HepG2 (cell line): ENCODE measurements around the gene TAF1C. TPM values are rescaled to one million over a fixed set of nuclear protein-coding genes. Genes with fewer than 3 reads are reported as not detected.

Experiments
- EP300 ChIP-seq, 3 experiments: sonication (generic) in 1 of 3; formaldehyde crosslinking in 1 of 3; IDR thresholded peaks; 2 replicates each; pipeline versions ENCODE4 v1.5.1 to v1.6.1; 2011 to 2020; ENCODE audit warnings: low read depth in 2 of 3, low read length in 2 of 3, borderline replicate concordance in 1 of 3, improper control_type of control experiment in 1 of 3, mild to moderate bottlenecking in 1 of 3, missing genetic modification reagents in 1 of 3, moderate library complexity in 1 of 3
- NR3C1 ChIP-seq: sonication (generic); formaldehyde crosslinking; IDR thresholded peaks from 2 replicates; pipeline ENCODE4 v1.4.0; 2020; ENCODE audit warnings: missing genetic modification reagents
- RFXAP ChIP-seq: sonication (generic); formaldehyde crosslinking; IDR thresholded peaks from 2 replicates; pipeline ENCODE4 v1.4.0; 2020; ENCODE audit warnings: missing genetic modification reagents, borderline replicate concordance
- RXRB ChIP-seq: IDR thresholded peaks from 2 replicates; pipeline ENCODE4 v1.6.1; 2016; ENCODE audit warnings: borderline replicate concordance, missing genetic modification reagents, missing compliant biosample characterization
- SMARCE1 ChIP-seq: fragments of 450-650 bp; IDR thresholded peaks from 2 replicates; pipeline ENCODE4 v1.6.1; 2017; ENCODE audit warnings: borderline replicate concordance
- SRSF4 ChIP-seq: fragments of 200-400 bp; formaldehyde crosslinking; IDR thresholded peaks from one replicate; pipeline ENCODE4 v1.6.1; 2018; ENCODE audit warnings: mild to moderate bottlenecking, low read depth, low read length, moderate library complexity; ENCODE audit not compliant: poor library complexity, severe bottlenecking
- TOPORS ChIP-seq: sonication (generic); formaldehyde crosslinking; IDR thresholded peaks from 2 replicates; pipeline ENCODE4 v1.8.0; 2023; ENCODE audit warnings: mild to moderate bottlenecking, missing genetic modification reagents
- ZFP41 ChIP-seq: sonication (generic); formaldehyde crosslinking; IDR thresholded peaks from 2 replicates; pipeline ENCODE4 v1.4.0; 2020; ENCODE audit warnings: mild to moderate bottlenecking, missing genetic modification reagents, borderline replicate concordance
- ZNF329 ChIP-seq: sonication (generic); formaldehyde crosslinking; IDR thresholded peaks from 2 replicates; pipeline ENCODE4 v1.9.0; 2021; ENCODE audit warnings: low read depth, mild to moderate bottlenecking, missing genetic modification reagents
- ZNF83 ChIP-seq: sonication (generic); formaldehyde crosslinking; IDR thresholded peaks from 2 replicates; pipeline ENCODE4 v1.4.0; 2020; ENCODE audit warnings: missing genetic modification reagents, mild to moderate bottlenecking, borderline replicate concordance
- ZNF841 ChIP-seq: sonication (generic); formaldehyde crosslinking; IDR thresholded peaks from 2 replicates; pipeline ENCODE4 v1.8.1; 2023; ENCODE audit warnings: missing genetic modification reagents, borderline replicate concordance
- polyA plus RNA-seq, 8 experiments: library from polyadenylated mRNA; depleted of rRNA in 3 of 8; stranded (reverse) in 7 of 8; unstranded in 1 of 8; fragments of >200 nt; fragmentation: Illumina TruSeq in 4 of 8; extraction: Trizol in 4 of 8; gene quantifications; 2 replicates each; pipeline versions ENCODE4 v1.2.1 to v1.2.3, GENCODE V29; 2011 to 2016; ENCODE audit warnings: low read depth in 4 of 8, missing spikeins in 1 of 8, mixed read lengths in 1 of 8; ENCODE audit not compliant: insufficient read depth in 1 of 8
- total RNA-seq, 5 experiments: library from RNA; depleted of rRNA; stranded (reverse); fragments of >200 nt; fragmentation: Illumina TruSeq; extraction: Trizol; gene quantifications; 2 replicates each; pipeline ENCODE4 v1.2.3, GENCODE V29; 2016; ENCODE audit warnings: low read depth in 1 of 5
- TF ChIP-seq, protein P1 (sequence below): IDR thresholded peaks from 2 replicates; pipeline ENCODE4 v1.6.1; 2016
- TF ChIP-seq, protein P2 (sequence below): sonication (generic); formaldehyde crosslinking; IDR thresholded peaks from 2 replicates; pipeline ENCODE4 v1.5.0; 2020; ENCODE audit warnings: missing genetic modification reagents
- TF ChIP-seq, protein P3 (sequence below): sonication (generic); formaldehyde crosslinking; IDR thresholded peaks from 2 replicates; pipeline ENCODE4 v1.4.0; 2020; ENCODE audit warnings: missing genetic modification reagents, mild to moderate bottlenecking, borderline replicate concordance
- TF ChIP-seq, protein P4 (sequence below): sonication (generic); formaldehyde crosslinking; conservative IDR thresholded peaks from 2 replicates; pipeline ENCODE4 v1.4.0; 2020; ENCODE audit warnings: mild to moderate bottlenecking, missing genetic modification reagents, moderate library complexity
- TF ChIP-seq, protein P5 (sequence below): sonication (generic); formaldehyde crosslinking; IDR thresholded peaks from 2 replicates; pipeline ENCODE4 v1.8.0; 2022; ENCODE audit warnings: low read depth, missing genetic modification reagents
- TF ChIP-seq, protein P6 (sequence below): sonication (generic); formaldehyde crosslinking; IDR thresholded peaks from 2 replicates; pipeline ENCODE4 v1.4.0; 2020; ENCODE audit warnings: missing genetic modification reagents

TAF1C gene
- total and polyA plus RNA-seq, 2 of the 13 experiments (the other 11 are each of a cell fraction or from before 2014, with no cell fraction given), result 15.6 to 20.8 TPM

DNA sequence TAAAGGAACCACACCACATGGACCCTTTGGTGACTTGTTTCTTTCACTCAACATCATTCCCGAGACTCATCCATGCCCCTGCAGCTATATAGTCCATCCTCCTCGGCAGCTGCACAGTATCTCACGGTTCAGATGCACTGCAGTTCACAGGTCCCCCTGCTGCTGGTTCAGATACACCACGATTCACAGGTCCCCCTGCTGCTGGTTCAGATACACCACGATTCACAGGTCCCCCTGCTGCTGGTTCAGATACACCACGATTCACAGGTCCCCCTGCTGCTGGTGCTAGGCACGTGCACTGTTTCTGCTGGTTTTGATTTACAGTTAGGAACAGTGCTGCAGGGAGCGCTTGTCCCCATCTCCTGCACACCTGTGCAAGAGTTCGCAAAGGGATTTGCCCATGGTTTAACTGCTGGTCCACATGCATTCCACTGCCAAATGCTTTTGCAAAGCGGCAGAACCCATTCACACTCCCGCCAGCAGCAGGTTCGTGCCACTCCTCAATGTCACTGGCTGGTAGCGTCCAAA, 45.6 kb downstream of the TAF1C start (continued):
- TF ChIP-seq, protein P1, sequence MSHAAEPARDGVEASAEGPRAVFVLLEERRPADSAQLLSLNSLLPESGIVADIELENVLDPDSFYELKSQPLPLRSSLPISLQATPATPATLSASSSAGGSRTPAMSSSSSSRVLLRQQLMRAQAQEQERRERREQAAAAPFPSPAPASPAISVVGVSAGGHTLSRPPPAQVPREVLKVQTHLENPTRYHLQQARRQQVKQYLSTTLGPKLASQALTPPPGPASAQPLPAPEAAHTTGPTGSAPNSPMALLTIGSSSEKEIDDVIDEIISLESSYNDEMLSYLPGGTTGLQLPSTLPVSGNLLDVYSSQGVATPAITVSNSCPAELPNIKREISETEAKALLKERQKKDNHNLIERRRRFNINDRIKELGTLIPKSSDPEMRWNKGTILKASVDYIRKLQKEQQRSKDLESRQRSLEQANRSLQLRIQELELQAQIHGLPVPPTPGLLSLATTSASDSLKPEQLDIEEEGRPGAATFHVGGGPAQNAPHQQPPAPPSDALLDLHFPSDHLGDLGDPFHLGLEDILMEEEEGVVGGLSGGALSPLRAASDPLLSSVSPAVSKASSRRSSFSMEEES, result no peak
- TF ChIP-seq ZNF841 (CRISPR knock-in tag) (no peak), SMARCE1 (no peak), ZFP41 (no peak), SRSF4 (no peak), EP300 (IDR thresholded peaks at IDR 0.05; ENCODE audit: low read depth in 2 of 2, low read length in 2 of 2) (no peak), EP300 (CRISPR knock-in tag; IDR thresholded peaks at IDR 0.05; ENCODE audit: borderline replicate concordance) (no peak), RFXAP (CRISPR knock-in tag) (no peak), TOPORS (CRISPR knock-in tag) (no peak), ZNF329 (CRISPR knock-in tag) (no peak), ZNF83 (CRISPR knock-in tag) (no peak), RXRB (no peak), NR3C1 (CRISPR knock-in tag) (no peak)
- TF ChIP-seq, protein P2, sequence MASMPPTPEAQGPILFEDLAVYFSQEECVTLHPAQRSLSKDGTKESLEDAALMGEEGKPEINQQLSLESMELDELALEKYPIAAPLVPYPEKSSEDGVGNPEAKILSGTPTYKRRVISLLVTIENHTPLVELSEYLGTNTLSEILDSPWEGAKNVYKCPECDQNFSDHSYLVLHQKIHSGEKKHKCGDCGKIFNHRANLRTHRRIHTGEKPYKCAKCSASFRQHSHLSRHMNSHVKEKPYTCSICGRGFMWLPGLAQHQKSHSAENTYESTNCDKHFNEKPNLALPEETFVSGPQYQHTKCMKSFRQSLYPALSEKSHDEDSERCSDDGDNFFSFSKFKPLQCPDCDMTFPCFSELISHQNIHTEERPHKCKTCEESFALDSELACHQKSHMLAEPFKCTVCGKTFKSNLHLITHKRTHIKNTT, result no peak
- TF ChIP-seq, protein P3, sequence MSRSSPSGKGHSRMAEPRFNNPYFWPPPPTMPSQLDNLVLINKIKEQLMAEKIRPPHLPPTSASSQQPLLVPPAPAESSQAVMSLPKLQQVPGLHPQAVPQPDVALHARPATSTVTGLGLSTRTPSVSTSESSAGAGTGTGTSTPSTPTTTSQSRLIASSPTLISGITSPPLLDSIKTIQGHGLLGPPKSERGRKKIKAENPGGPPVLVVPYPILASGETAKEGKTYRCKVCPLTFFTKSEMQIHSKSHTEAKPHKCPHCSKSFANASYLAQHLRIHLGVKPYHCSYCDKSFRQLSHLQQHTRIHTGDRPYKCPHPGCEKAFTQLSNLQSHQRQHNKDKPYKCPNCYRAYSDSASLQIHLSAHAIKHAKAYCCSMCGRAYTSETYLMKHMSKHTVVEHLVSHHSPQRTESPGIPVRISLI, result peak; percentile 21; the same call in 1 of the 2 replicates
- TF ChIP-seq, protein P4, sequence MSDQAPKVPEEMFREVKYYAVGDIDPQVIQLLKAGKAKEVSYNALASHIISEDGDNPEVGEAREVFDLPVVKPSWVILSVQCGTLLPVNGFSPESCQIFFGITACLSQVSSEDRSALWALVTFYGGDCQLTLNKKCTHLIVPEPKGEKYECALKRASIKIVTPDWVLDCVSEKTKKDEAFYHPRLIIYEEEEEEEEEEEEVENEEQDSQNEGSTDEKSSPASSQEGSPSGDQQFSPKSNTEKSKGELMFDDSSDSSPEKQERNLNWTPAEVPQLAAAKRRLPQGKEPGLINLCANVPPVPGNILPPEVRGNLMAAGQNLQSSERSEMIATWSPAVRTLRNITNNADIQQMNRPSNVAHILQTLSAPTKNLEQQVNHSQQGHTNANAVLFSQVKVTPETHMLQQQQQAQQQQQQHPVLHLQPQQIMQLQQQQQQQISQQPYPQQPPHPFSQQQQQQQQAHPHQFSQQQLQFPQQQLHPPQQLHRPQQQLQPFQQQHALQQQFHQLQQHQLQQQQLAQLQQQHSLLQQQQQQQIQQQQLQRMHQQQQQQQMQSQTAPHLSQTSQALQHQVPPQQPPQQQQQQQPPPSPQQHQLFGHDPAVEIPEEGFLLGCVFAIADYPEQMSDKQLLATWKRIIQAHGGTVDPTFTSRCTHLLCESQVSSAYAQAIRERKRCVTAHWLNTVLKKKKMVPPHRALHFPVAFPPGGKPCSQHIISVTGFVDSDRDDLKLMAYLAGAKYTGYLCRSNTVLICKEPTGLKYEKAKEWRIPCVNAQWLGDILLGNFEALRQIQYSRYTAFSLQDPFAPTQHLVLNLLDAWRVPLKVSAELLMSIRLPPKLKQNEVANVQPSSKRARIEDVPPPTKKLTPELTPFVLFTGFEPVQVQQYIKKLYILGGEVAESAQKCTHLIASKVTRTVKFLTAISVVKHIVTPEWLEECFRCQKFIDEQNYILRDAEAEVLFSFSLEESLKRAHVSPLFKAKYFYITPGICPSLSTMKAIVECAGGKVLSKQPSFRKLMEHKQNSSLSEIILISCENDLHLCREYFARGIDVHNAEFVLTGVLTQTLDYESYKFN, result peak; percentile 27; the same call in 1 of the 2 replicates
- TF ChIP-seq, protein P5, sequence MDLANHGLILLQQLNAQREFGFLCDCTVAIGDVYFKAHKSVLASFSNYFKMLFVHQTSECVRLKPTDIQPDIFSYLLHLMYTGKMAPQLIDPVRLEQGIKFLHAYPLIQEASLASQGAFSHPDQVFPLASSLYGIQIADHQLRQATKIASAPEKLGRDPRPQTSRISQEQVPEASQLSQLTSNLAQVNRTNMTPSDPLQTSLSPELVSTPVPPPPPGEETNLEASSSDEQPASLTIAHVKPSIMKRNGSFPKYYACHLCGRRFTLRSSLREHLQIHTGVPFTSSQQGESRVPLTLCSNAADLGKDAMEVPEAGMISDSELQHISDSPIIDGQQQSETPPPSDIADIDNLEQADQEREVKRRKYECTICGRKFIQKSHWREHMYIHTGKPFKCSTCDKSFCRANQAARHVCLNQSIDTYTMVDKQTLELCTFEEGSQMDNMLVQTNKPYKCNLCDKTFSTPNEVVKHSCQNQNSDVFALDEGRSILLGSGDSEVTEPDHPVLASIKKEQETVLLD (CRISPR knock-in tag), result no peak
- TF ChIP-seq, protein P6, sequence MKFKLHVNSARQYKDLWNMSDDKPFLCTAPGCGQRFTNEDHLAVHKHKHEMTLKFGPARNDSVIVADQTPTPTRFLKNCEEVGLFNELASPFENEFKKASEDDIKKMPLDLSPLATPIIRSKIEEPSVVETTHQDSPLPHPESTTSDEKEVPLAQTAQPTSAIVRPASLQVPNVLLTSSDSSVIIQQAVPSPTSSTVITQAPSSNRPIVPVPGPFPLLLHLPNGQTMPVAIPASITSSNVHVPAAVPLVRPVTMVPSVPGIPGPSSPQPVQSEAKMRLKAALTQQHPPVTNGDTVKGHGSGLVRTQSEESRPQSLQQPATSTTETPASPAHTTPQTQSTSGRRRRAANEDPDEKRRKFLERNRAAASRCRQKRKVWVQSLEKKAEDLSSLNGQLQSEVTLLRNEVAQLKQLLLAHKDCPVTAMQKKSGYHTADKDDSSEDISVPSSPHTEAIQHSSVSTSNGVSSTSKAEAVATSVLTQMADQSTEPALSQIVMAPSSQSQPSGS (CRISPR knock-in tag), result no peak
